ENCODE results near the gene PLAAT5. TPM values are rescaled to one million over a fixed set of nuclear protein-coding genes. Genes with fewer than 3 reads are reported as not detected.
A peak's percentile ranks its signal among the peaks of the same experiment; 100 is the strongest.

Gene PLAAT5
- total RNA-seq, 1 experiment from 2014 or later = 0.06 TPM

DNA sequence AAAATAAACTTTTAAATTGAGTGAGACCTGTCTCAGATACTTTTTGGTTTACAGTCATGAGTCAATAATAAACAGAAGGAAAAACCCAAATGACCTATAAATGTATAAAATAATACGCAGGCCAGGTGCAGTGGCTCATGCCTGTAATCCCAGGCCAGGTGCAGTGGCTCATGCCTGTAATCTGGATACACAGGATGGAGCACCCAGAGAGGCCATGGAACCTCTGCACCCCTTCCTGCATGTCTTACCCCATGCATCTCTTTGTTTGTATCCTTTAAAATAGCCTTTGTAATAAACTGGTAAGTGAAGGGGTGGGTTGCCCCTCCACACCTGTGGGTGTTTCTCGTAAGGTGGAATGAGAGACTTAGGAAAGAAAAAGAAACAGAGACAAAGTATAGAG is 36.7 kb upstream of the PLAAT5 start:
- Histone ChIP-seq H3K27ac (no peak overlapping the region), H3K4me1 (peaks cover 5% of the 10 kb centered on the region), H3K4me3 (no peak overlapping the region), H3K27me3 (no peaks in the 10 kb centered on the region), H3K9me3 (replicated peaks) (no peaks in the 10 kb centered on the region), H3K36me3 (no peaks in the 10 kb centered on the region)
- no peak for DNase-seq

DNA sequence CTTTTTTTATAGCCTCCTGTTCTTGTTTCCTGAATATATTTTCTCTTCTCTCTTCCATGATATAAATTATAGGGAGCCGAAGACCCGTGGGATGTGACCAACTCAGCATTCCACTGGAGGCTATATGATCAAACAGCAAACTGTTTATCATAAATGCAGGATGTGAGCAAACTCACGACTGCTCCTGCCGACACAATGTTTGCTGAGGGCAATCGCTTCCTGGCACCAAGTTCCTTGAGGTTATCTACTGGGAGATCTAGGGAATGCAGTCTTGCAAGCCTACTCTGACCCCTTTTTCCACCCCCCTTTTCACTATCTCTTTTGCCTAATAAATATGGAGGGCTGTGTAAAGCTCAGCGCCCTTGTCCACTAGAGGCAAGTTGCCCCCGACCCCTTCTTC is 32.2 kb upstream of the PLAAT5 start:
- DNase-seq = no peak
- no peak overlapping the region for H3K4me3 ChIP-seq
- H3K9me3 ChIP-seq (replicated peaks) = no peaks in the 10 kb centered on the region
- H3K4me1 ChIP-seq = peaks cover 6% of the 10 kb centered on the region
- no peak overlapping the region for H3K27ac ChIP-seq
- no peaks in the 10 kb centered on the region for H3K36me3 ChIP-seq
- H3K27me3 ChIP-seq = no peaks in the 10 kb centered on the region

DNA sequence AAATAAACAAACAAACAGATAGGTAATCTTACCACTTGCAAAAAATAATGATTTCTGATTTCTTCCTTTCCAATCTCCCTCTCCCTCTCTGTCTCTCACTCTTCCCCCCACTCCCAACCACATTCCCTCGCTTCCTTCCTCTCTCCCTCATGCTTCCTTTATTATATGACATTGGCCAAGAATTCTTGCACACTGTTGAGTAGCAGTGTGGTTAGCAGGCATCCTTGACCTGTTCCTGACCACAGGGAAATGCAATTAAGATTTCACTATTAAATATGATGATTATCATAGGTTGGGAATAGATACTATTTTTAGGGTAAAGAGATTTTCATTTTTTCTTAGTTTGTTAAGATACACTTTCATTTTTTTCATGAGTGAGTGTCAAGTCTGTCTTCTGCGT is 30.9 kb upstream of the PLAAT5 start:
- DNase-seq = no peak
- Histone ChIP-seq H3K27me3 (no peaks in the 10 kb centered on the region), H3K27ac (no peak overlapping the region), H3K9me3 (replicated peaks) (no peaks in the 10 kb centered on the region), H3K36me3 (no peaks in the 10 kb centered on the region), H3K4me3 (no peak overlapping the region), H3K4me1 (peaks cover 6% of the 10 kb centered on the region; the same call in 1 of the 2 replicates)

DNA sequence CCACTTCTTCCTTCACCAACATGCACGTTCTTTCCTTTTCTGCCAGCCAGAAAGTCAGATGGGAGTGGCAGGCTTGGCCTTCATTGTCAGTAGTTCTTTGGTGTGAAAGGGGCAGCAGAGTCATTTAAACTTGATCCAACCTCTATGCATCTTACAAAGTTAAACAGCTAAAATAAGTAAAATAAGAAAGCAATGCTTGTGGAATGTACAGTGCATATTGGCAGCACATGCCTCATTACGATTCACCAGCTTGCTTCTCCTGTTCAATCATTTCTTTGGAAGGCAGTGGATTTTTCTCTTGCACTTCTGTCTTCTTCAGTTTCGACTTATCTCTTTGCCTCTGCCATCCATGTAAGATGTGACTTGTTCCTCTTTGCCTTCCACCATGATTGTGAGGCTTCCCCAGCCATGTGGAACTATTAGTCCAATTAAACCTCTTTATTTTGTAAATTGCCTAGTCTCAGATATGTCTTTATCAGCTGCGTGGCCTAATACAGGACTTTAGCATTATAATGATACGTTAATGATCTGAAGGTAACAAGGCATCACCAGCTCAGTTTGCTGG is 29.7 kb upstream of the PLAAT5 start:
- Histone ChIP-seq H3K4me3 (no peak overlapping the region), H3K27ac (no peak overlapping the region), H3K27me3 (no peaks in the 10 kb centered on the region), H3K4me1 (peaks cover 6% of the 10 kb centered on the region; the same call in 1 of the 2 replicates), H3K9me3 (replicated peaks) (no peaks in the 10 kb centered on the region), H3K36me3 (no peaks in the 10 kb centered on the region)
- no peak for DNase-seq

DNA sequence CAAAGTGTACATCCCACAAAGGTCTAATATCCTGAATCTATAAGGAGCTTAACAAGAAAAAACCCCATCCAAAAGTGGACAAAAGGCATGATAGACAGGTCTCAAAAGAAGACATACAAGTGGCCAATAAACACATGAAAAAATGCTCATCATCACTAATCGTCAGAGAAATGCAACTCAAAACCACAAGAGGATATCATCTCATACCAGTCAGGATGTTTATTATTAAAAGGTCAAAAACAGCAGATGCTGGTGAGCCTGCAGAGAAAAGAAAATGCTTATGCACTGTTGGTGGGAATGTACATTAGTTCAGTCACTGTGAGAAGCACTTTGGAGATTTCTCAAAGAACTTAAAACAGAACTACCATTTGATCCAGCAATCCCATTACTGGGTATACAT is 27.6 kb upstream of the PLAAT5 start:
- Histone ChIP-seq H3K36me3 (no peaks in the 10 kb centered on the region), H3K27me3 (no peaks in the 10 kb centered on the region), H3K4me1 (peaks cover 6% of the 10 kb centered on the region; the same call in 1 of the 2 replicates), H3K27ac (no peak overlapping the region), H3K9me3 (replicated peaks) (no peaks in the 10 kb centered on the region), H3K4me3 (no peak overlapping the region)
- DNase-seq = peak in 1 of 2 experiments; percentile 43

DNA sequence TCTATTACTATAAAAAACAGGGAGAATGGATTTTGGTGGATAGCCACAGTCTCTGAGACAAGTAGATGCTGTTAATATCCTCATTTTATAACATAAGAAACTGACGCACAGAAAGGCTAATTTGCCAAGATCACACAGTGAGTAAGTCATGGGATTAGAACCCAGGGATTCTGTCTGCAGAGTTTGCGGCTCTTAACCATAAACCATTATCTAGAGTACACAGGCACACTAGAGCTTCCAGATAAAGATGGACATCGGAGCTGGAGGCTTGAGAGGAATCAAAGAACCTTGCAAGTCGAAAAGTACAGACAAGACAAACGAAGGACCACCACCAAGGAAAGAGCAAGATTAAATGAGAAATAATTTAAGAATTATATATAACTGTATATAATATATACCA is 26.2 kb upstream of the PLAAT5 start:
- no peaks in the 10 kb centered on the region for H3K27me3 ChIP-seq
- DNase-seq = no peak

GRCh38 chr11:63516109-63516508 is 25.1 kb upstream of the PLAAT5 start:
- Histone ChIP-seq H3K4me1 (peaks cover 6% of the 10 kb centered on the region; the same call in 1 of the 2 replicates), H3K9me3 (replicated peaks) (no peaks in the 10 kb centered on the region), H3K27me3 (no peaks in the 10 kb centered on the region), H3K4me3 (no peak overlapping the region), H3K36me3 (no peaks in the 10 kb centered on the region), H3K27ac (no peak overlapping the region)
- no peak for DNase-seq

More for the DNA sequence above, 26.2 kb upstream of the PLAAT5 start:
- Histone ChIP-seq H3K27ac (no peak overlapping the region), H3K36me3 (no peaks in the 10 kb centered on the region), H3K4me3 (no peak overlapping the region), H3K4me1 (peaks cover 6% of the 10 kb centered on the region; the same call in 1 of the 2 replicates), H3K9me3 (replicated peaks) (no peaks in the 10 kb centered on the region)

- peaks cover 5% of the 10 kb centered on the region for H3K4me1 ChIP-seq
These were observed 21.8 kb upstream of the PLAAT5 start for GRCh38 chr11:63512816-63513215.

DNA sequence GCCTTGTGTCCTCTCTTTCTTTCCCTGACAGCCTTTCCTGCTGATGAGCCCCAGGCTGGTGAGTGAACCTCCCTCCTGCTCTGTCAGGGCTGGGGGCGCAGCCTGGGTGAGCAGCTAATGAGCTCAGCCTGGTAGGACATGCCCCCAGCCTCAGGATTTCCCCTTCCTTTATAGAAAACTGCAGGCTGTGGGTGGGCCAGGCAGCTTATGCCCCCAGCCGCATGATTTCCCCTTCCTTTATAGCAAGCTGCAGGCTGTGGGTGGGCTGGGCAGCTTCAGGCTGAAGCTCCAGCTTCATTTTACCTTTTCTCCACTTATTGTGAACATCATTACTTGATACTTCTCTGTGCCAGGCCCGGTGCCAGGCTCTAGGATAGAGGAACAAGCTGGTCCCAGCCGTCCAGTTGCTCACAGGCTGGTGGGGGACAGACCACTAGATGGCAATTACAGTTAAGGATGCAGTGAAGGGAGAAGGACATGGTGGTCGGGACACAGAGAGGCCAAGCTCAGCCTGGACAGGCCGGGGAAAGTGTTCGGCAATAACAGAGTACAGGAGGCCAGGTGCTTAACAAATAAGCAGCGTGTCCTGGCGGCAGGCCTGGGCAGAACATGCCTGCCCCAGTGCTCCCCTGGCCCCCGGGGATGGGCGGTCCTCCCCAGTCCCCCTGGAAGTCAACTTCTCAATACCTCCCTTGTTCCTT is 20.2 kb upstream of the PLAAT5 start:
- no peak for DNase-seq
- peak overlapping the region; percentile 29; the same call in 1 of the 2 replicates for H3K27ac ChIP-seq

More at GRCh38 chr11:63512816-63513215, 21.8 kb upstream of the PLAAT5 start:
- H3K27me3 ChIP-seq = no peaks in the 10 kb centered on the region
- H3K36me3 ChIP-seq = no peaks in the 10 kb centered on the region
- no peak for DNase-seq
- no peaks in the 10 kb centered on the region for H3K9me3 ChIP-seq (replicated peaks)
- no peak overlapping the region for H3K4me3 ChIP-seq
- no peak overlapping the region for H3K27ac ChIP-seq

DNA sequence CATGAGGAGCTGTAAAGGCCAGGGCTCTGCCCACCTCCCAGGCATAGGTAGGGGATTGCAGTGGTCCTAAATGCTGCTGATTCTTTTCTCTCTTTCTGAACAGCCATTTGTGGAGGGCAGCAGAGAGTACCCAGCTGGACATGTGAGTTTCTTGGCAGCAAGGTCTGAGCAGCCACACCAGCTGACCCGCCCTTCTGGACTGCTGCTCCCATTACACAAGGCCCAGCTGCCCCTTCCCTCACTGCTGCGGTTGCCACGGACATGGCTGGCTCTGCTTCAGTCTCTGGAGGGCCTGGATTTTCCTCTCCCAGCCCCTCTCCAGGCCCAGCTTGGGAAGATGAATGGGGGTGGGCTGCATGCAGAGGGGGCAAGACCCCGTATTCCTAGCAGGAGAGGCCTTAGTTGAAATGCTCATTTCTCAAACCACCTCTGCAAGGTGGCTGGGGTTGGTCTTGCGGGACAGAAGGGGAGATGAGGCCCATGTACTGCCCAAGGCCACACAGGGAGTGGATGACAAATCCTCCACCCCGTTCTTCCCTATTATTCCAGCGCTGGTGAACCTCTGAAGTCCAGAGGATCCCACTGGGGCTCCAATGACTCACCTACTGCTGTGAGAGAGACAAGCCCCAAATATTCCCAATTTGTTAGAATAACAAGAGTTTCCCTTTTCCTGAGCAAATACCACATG is 19.5 kb upstream of the PLAAT5 start:
- Histone ChIP-seq H3K4me3 (no peak overlapping the region), H3K4me1 (peaks cover 5% of the 10 kb centered on the region), H3K27ac (peak overlapping the region; percentile 29; the same call in 1 of the 2 replicates), H3K27me3 (no peaks in the 10 kb centered on the region), H3K36me3 (no peaks in the 10 kb centered on the region), H3K9me3 (replicated peaks) (no peaks in the 10 kb centered on the region)
- DNase-seq = peak; percentile 45 to 53

More for the DNA sequence above, 20.2 kb upstream of the PLAAT5 start:
- H3K4me3 ChIP-seq = no peak overlapping the region
- H3K36me3 ChIP-seq = no peaks in the 10 kb centered on the region
- H3K9me3 ChIP-seq (replicated peaks) = no peaks in the 10 kb centered on the region
- H3K27me3 ChIP-seq = no peaks in the 10 kb centered on the region
- H3K4me1 ChIP-seq = peaks cover 5% of the 10 kb centered on the region

GRCh38 chr11:63508745-63509144 is 17.8 kb upstream of the PLAAT5 start:
- no peak for DNase-seq
- Histone ChIP-seq H3K4me1 (peaks cover 5% of the 10 kb centered on the region), H3K27me3 (no peaks in the 10 kb centered on the region), H3K4me3 (no peak overlapping the region), H3K9me3 (replicated peaks) (no peaks in the 10 kb centered on the region), H3K27ac (no peak overlapping the region), H3K36me3 (no peaks in the 10 kb centered on the region)

DNA sequence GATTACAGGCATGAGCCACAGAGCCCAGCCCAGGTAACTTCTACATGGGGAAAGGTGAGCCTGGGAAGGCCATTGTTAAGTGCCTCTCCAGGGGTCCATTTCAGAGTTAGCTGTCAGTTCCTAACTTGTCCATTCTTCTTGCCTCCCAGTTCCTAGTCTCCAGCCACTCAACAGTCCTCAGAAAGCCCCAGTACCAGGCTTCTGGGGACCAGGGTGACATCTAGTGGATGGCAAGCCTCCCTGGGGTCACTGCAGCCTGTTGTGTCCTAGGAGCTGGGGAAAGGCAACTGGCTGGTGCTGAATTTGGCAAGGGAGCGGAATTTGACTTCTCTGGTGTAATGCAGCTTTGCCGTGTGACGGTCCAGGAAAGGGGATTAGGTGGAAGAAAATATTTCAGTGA is 17.0 kb upstream of the PLAAT5 start:
- Histone ChIP-seq H3K27me3 (no peaks in the 10 kb centered on the region), H3K9me3 (replicated peaks) (no peaks in the 10 kb centered on the region), H3K4me3 (no peak overlapping the region), H3K4me1 (peaks cover 5% of the 10 kb centered on the region), H3K27ac (no peak overlapping the region), H3K36me3 (no peaks in the 10 kb centered on the region)
- peak in 1 of 2 experiments; percentile 54 for DNase-seq

DNA sequence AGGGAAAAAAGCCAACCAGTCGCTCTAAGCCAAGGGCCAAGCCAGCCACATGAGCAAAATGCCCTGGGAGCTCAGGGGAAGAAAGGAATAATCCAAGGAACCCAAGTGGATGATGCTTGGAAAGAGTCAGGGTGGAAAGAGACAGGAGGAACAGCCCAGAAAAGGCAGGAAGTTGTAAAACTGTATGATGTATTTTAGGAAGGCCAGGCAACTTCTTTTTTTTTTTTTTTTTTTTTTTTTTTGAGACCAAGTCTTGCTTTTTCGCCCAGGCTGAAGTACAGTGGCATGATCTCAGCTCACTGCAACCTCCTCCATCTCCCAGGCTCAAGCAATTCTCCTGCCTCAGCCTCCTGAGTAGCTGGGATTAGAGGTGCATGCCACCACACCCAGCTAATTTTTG is 16.5 kb upstream of the PLAAT5 start:
- no peaks in the 10 kb centered on the region for H3K36me3 ChIP-seq
- no peak overlapping the region for H3K27ac ChIP-seq
- no peaks in the 10 kb centered on the region for H3K9me3 ChIP-seq (replicated peaks)
- no peak overlapping the region for H3K4me3 ChIP-seq
- no peak for DNase-seq
- H3K4me1 ChIP-seq = peaks cover 5% of the 10 kb centered on the region
- H3K27me3 ChIP-seq = no peaks in the 10 kb centered on the region

DNA sequence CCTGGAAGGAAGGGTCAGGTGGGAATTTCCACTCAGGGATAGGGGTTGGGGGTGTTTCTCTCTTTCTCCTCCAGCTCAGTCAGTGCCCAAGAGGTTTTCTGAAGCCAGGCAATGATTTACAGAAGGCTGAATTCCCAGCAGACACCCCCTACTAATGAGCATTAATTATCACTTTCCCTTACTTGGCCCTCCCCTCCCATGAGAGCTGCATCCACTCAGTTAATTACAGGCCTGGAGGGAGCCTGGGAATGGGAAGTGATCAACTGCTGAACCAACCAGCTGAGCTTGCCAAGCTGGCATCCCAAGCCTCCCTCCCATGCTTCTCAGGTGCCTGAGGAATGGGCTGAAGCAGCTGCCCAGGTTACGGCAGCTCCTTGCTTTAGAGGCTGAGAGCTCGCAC is 15.9 kb upstream of the PLAAT5 start:
- no peak for DNase-seq
- no peaks in the 10 kb centered on the region for H3K36me3 ChIP-seq

GRCh38 chr11:63505857-63506528 is 15.0 kb upstream of the PLAAT5 start, which contains the start of gene LGALS12:
Gene LGALS12 (plus strand): TSS chr11:63506084. CDS start chr11:63506459, 375 bp downstream.
- Histone ChIP-seq H3K27ac (no peak within 1 kb of the TSS), H3K4me3 (no peak within 1 kb of the TSS), H3K36me3 (no peaks in the 10 kb centered on the region), H3K27me3 (no peaks in the 10 kb centered on the region), H3K9me3 (replicated peaks) (no peaks in the 10 kb centered on the region), H3K4me1 (peaks cover 5% of the 10 kb centered on the region)
- peak in 1 of 2 experiments; percentile 34 for DNase-seq

More for the DNA sequence above, 15.9 kb upstream of the PLAAT5 start:
- Histone ChIP-seq H3K27me3 (no peaks in the 10 kb centered on the region), H3K4me3 (no peak overlapping the region), H3K9me3 (replicated peaks) (no peaks in the 10 kb centered on the region), H3K4me1 (peaks cover 5% of the 10 kb centered on the region), H3K27ac (no peak overlapping the region)
